ENCODE data around the gene BCL2.

BCL2 gene

DNA sequence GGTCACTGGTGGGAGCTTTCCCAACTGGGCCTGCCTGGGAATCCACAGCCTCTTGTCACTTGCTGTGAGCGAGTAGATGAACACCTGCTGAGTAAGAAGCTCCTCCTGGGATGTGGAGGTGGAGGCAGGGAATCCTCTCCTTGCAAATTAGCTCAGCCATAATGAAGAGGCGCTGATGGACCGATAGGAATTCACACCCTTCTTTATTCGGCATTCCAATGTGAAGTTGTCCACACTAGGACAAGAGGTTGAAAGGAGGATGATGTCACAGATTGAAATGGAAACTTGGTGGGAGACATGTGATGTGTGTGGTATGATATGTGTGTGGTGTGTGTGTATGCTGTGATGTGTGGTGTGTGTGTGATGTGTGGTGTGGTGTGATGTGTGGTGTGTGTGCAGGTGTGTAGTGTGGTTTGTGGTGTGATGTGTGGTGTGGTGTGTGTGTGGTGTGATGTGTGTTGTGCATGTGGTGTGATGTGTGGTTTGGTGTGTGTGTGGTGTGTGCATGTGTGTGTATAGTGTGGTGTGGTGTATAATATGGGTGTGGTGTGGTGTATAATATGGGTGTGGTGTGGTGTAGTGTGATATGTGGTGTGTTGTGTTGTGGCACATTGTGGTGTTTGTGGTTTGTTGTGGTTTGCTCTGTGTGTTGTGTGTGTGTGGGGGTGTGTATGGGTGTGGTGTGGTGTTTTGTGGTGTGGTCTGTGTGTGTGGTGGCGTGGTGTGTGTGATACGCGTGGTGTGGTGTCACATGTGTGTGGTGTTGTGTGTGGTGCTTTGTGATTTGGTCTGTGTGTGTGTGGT lies 216.4 kb downstream of the BCL2 start:
- no peak for DNase-seq

DNA sequence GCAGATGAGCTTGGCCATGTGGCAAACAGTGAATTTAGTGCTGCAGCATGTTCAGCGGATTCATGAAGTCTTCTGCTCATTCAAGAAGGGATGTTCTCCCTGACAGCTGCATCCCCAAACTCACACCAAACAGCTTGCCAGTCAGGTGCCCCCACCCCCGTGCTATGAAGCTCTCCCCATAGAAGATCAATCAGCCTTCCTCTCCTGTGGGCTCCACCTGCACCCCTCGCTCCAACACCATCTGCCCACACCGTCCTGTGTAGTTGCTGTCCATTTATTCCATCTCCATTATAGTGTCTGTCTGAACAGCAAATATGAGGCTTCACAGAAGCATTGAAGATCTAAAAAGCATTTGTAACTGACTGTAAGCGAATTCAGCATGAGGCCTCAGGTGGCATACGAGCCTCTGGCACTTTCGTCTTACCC lies 218.9 kb downstream of the BCL2 start:
- no peak for DNase-seq

DNA sequence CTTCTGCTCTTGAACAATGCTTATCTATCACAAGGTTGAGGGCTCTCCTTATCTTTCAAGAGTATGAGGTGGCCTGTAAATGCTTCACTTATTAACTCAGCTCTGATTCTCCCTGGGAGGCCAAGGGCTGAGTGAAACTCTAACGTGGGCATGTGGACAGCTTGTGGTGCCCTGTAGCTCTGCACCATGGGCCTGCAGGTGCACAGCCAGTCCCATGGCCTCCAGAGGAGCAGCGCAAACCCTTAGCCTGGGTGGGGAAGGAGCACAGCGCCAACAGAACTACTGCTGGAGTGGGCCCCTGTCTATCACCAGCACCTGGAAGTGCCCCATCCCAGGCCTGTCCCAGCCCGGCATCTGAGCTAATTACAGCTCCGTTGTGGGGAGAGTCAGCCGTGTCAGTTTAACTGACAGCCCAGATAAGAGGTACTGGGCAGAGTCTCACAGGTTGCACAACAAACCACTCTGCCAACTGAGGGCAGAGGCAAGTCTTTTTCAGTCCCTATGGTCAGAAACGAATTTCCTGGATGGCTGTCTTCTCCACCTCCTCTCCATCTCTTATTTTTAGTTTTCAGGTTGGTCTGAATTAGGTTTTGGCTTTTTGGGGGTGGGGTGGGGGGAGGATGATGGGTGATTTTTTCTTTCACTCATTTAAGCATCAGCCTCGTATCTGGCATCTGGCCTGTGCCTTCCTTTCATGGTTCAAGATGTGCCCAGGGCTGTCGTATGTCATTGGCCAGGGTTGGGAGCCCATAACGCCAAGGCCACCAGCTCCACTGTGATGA lies 219.5 kb downstream of the BCL2 start:
- no peak for DNase-seq

DNA sequence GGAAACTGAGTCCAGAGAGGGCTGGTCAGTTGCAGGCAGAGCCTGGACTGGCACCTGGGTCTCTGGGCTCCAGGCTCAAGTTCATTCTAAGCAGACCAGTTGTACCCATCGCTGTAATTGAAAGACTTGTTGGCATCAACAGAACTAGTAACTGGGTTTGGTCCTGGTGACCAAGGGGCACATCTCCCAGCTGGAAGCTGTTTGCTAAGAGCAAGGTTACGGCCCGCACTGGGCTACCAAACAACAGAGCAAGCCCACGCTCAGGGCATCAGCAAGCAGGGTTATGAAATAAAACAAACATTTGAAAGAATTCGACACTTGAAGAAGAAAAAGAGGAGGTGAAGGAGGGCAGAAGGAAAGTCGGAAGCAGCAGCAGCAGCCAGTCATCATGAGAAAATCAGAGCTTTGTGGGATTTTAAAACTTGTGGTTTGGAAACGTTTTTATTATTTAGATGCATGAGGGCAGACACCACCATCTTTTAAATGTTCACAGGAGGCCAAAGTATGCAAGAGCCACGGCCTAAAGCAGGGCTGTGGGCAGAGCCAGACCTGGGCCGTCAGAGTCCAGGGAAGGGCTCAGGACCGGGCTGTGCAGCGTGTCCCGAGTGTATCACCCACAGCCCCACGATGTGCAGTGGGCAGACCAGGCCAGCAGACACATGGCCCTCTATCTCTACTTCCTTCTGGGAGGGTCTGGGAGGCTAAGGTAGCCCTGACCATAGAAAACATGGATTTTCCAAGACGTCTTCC lies 220.3 kb downstream of the BCL2 start:
- no peak for DNase-seq

DNA sequence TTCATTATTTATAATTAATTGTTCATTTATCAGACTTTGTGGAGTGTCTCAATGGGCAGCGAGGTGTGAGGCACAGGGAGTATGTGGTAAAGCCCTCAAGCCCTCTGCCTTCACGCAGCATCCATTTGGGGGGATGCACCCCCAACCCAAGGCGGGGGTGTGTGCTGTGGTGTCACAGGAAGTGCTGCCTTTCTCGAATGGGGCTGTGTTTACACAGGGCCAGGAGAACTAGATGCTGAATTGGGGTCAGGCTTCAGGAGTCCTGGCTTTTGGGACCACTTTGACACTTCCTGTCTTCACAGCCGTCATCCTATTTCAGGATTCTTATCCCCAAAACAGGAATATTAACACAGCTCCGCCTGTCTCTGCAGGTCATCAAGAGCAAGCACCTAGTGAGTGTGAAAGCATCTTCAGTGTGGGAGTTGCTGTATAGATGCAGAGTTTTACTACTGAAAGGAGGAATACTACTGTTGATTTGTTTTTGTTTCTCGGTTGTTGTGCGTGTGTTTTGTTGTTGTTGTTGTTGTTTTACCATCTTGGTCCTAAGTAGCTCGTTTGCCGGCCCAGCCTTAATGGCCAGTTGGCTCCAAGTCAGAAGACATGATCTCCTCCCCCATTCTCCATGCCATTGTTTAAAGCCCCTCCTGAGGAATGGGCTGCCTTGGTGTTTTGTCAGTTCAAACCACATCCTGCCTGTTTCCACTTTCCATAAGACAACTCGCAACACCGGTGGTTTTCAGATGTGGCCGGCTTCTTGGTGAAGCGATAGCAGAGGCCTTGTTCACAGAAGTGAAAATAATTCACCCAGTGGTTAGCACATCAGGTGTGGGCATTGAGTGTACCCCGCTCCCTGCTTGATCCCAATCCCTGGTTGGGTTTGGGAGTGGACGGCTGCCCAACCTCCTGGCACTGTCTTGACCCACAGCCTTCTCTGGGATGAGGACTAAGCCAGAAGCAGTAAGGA lies 221.3 kb downstream of the BCL2 start:
- DNase-seq = no peak

DNA sequence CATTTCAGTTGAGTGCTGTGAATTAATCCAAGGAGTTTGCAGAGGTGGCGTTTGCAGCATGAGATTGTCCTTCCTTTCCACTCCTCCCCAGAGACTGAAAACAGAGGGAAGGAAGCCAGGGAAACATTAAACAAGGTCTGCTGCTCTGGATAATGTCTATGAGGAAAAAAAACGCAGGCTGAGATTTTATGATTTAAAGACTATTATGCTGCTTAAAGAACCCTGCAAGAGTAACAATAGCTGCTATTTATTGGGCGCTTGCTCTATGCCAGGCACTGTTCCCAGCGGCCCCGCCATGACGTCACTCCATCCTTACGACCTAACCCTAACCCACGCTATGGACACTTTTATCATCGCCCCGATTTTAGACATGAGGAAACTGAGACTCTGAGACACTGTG lies 222.4 kb downstream of the BCL2 start:
- DNase-seq = no peak

DNA sequence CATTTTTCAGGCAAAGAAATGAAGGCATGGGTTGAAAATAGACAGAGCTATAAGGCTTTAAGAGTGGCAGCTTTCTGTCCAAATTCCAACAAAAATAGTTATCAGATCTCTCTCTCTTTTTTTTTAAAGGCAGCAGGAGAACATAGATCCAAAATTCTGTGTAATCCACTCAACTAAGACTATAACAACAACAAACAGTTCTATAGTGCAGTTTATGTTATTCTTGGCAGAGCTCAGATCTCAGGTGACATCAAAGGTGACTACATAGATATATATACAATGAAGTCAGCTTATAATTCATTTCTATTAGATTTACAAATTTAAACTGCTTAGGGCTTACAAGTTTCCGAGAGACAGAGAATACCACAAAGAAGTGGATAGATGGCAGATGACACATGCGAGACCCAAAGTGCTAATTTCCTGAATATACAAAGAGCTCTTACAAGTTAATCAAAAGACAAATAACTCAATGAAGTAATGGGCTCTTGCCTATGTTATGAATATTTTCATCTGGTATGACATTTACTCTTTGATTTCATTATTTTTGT lies 223.2 kb downstream of the BCL2 start:
- DNase-seq = no peak

DNA sequence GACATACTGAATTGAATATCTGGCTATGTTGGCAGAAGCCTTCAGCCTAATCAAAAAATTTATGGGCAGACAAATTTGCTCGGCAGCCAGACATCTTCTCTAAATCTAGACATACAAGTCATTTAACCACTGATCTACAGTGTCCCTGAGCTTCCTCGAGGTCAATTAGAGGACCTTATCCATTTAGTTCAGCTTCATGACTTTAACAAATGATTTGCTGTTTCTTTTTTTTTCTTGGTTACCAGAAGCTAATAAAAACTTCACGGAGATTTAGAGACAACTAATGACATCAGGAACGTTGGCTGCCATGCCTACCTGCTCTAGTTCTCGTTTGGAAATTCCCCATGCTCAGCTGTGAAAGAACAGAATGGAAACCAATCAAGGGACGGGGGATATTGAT lies 223.8 kb downstream of the BCL2 start:
- no peak for DNase-seq

DNA sequence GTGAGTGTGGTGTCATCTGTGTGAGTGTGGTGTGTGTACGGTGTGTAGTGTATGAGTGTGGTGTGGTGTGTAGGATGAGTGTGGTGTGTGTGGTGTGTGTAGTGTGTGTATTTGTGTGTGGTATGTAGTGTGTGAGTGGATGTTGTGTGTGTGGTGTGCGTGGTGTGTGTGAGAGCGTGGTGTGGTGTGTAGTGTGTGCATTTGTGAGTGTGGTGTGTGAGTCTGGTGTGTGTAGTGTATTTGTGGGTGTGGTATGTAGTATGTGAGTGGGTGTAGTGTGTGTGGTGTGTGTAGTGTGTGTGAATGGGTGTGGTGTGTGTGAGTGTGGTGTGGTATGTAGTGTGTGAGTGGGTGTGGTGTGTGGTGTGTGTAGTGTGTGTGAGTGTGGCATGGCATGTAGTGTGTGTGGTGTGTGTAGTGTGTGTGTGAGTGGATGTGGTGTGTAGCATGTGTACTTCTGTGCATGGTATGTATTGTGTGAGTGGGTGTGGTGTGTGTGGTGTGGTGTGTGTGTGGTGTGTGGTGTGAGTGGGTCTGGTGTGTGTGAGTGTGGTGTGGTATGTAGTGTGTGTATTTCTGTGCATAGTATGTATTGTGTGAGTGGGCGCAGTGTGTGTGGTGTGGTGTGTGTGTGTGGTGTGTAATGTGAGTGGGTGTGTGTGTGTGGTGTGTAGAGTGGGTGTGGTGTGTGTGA lies 227.8 kb downstream of the BCL2 start:
- no peak for DNase-seq

DNA sequence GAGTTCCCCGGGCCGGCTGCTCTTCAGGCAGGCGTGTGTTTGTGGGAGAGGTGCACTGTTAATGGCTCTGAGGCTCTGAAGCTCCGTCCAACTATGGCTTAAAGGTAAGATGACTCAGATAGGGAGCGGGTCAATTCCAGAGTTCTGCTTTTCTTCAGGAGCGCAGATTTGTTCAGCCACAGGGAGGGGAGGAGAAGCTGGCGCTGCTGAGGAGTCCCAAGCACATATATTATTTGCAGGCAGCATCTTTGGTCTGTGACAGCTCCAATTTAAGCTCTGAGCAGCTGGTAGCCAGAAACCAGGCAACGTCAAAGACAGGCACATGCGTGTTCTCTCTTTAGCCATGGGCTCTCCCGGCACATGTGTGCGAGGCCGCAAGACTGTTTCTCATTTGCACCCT lies 229.2 kb downstream of the BCL2 start:
- DNase-seq = no peak

DNA sequence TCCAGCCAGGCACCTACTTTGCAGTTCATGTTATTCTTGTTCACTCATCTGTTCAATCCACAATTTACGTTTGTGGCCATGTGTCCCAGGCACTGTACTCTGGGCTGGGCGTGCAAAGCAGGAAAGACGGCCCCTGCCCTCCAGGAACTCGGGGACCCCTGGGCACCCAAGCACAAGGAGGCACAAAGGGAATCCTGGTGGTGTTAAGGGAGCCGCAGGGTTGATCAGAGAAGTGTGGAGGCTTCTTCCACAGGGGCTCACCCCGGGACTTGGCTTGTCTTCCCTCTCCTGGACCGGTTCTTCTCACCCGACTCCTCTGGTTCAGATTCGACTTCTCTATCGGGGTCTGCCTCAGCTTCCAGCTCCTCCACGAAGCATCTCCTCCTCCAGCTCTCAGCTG lies 230.5 kb downstream of the BCL2 start:
- DNase-seq = no peak

DNA sequence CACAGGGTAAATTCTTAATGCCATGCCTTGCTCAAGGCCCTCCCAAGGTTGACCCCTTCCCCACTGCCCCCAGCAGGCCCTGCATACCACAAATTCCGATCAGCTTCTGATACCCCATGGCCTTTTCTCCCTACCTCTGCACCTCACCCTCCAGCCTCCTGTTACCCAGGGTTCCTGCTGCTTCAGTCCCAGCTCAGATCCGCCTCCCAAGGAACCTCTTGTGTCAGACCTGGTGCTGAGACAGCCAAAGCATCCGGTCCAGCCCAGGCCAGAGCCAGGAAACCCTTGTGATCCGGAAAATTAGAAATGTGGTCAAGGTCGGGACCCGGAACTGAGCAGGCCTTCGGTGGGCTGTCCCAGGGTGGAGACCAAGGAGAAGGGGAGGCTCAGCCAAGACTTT lies 231.3 kb downstream of the BCL2 start:
- DNase-seq = no peak

DNA sequence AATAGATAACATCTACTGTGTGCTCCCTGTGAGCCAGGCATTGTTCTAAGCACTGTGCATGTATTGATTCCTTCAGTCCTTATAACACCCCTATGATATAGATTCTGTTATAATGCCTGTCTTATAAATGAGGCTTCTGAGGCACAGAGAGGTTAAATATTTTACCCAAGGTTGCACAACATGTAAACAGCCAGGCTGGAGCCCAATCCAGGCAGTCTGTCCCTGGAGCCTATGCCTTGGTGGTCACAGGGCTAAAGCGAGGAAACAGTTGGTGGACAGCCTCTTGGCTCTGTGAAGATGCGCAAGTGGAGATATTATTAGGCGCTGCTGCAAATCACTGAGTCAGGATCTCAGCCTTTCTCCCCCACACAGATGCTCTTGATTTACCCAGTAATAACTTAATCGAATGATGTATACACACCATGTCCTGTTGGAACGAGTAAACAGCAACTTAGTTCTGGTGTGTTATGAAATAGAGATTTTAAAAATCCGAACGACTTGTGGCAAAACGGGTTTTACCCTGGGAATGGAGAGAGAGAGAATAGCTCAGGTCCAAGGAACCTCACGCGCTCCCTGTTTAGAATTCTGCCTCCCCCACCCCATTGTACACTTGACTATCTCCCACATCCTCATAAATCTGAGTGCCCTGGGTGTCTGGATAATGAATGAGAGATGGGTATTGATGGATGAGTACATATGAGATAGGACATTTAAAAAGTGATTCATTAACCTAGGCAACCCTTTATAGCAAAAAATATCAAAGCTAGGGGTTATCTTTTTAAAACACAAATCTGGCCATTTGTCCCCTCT lies 231.9 kb downstream of the BCL2 start:
- no peak for DNase-seq

DNA sequence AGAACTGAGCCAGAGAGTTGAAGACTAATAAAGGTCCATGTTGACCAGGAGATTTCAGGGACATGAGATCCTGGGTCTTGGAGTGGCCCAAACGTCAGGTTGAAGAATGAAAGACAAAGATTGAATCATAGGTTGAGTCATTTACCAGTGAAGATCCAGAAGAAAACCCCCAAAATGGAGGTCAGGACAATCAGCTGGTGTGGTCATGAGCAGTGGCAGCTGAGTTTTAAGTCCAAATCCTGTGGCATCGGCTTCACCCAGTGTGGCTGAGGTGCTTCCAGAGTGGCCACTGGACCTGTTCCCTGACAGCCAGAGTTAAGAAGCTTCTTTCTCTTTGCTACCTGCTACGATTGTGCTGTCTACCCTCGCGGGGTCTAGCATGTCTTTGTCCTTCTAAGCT lies 234.0 kb downstream of the BCL2 start:
- no peak for DNase-seq

DNA sequence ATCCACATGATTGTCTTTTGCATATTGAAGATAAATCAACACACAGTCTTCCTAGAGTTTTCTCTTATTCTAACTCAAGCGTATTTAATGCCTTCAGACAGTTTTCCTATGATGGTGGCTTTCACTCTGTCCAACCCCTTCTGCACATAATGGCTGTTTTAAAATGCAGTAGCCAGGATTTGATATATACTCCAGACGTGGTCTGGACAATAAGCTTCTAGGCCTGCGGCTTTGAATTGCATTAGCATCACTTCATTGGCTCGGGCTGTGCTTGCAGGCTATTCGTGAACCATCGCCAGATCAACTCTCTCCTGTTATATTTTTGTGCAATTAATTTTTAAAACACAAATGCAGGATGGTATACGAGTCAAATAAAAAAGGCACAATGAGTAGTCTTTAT lies 235.3 kb downstream of the BCL2 start:
- no peak for DNase-seq

DNA sequence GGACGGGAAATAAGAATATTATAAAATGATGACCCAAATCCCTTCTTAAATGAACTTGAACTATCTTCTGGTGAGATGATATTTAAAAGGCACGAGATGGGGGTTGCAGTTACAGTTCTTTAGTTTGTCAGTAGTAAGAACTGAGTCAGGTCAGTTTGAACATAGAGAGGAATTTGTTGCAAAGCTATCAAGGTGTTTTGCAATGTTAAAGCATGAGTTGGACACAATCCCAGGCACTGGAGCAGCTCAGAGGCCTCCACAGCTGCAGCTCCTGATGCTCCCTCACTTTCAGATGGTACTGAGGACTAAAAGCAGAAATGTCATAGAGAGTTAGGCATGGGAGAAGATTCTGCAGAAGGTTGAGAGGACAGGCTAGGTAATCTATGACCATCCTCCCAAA lies 236.0 kb downstream of the BCL2 start:
- DNase-seq = no peak

DNA sequence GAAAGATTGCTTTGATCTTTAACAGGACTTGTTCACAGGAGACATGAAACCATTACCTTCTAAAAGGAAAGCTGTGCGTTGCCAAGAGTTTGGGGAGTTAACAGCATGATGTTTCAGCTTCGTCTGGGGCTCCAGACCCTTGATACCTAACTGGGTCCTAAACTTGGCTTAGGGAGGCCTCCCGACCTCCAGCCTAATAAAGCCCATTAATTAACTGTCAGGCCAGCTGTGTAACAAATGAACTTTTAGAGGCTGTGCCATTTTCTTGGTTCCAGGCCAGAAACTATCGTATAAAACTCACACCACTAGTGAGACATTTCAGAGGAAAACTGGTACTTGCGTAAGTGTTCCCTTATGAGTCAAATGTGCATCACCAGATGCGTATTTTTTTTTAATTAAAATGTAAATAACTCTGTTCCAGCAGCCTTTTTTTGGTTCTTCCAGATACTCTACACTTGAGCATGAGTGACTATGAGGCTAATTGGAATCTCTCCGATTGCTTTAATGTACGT lies 236.5 kb downstream of the BCL2 start:
- DNase-seq = no peak

DNA sequence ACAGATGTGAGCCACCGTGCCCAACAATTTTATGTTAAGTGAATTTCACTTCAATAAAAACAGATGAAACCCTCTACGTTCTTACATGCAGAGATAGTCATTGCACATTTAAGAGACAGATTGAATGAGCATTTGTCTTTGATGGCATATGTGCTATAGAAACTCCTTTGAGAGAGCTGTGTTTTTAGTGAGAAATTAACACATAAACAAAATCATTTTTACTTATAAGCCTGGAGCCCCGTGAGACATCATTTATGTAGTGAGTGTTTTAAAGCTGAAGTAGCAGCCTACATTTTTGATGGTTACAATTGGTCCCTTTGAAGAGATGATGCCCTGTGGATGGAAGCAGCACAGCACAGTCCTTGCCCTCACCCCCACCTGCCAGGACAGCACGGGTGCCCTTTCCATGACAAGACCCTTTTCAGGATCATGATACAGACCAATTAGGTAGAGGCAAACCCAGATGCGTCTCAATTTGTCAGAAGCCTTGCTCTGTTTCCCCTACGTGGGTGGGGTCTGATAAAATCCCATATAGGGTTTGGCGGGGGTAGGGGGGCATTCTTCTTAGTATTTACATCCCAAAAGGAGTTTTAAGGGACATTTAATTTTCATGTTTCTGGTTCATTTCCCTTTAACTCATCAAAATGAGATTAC lies 237.1 kb downstream of the BCL2 start:
- no peak for DNase-seq

DNA sequence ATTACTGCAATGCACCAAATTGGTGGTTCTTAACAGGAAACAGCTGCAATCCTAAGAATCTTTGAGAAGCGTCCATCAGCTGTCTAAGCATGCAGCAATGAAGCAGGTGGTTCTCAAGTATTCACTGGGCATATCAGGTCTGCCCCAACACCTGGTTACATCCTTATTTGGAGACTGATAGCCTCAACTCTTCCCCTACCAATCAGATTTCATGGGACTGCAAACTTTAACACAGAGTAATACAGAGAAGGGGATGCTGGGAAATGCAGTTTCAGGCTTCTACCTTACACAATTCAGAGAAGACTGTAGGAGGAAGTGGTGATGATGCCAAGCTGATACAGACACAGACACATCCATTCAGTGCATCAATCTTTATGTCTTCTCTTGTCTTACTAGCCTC lies 240.5 kb downstream of the BCL2 start:
- DNase-seq = no peak

DNA sequence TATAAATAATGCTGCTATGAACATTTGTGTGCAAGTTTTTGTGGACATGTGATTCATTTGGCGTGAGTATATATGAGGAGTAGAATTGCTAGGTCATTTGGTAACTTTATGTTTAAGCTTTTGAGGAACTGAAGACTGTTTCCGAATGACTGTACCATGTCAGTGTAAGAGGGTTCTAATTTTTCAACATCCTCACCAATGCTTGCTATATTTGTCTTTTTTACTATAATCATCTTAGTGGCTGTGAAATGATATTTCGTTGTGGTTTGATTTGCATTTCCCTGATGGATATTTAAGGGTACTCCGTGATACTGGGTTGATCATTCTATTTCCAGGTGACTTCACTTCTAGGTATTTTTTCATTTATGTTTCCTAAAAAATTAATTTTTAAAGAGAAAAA lies 241.1 kb downstream of the BCL2 start:
- no peak for DNase-seq

All from NCI-H1436 treated with DMSO at 0.1 percent for 48 hours (cell line).